RWPE2 (cell line): Measurements from ENCODE around the gene PDE4D.

Experiments used
- ATAC-seq: fragments of 200-7000 bp; cut with Tn5 transposase; 3 replicates; pipeline ENCODE4 v1.9.1; 2021; ENCODE audit warnings: low read depth
- DNase-seq: peaks from one replicate; pipeline ENCODE4 v3.0.0-alpha.2; 2020; ENCODE audit warnings: low spot score
- H3K27ac ChIP-seq: fragments of 450-650 bp; 2 replicates; pipeline ENCODE4 v1.5.1; 2017; ENCODE audit warnings: mild to moderate bottlenecking; ENCODE audit not compliant: poor library complexity, severe bottlenecking
- H3K27me3 ChIP-seq: fragments of 250-450 bp; sonication (Bioruptor Pico); 2 replicates; pipeline ENCODE4 v1.5.1; 2021; ENCODE audit warnings: mild to moderate bottlenecking, moderate library complexity; ENCODE audit not compliant: insufficient read depth, poor library complexity, severe bottlenecking
- H3K36me3 ChIP-seq: fragments of 250-450 bp; sonication (Bioruptor Pico); 2 replicates; pipeline ENCODE4 v1.5.1; 2020; ENCODE audit warnings: low read depth, mild to moderate bottlenecking, moderate library complexity
- H3K4me1 ChIP-seq: fragments of 250-450 bp; sonication (Bioruptor Pico); 2 replicates; pipeline ENCODE4 v1.5.1; 2021; ENCODE audit warnings: mild to moderate bottlenecking, moderate library complexity; ENCODE audit not compliant: insufficient read depth, poor library complexity, severe bottlenecking
- H3K4me3 ChIP-seq: fragments of 250-450 bp; sonication (Bioruptor Pico); 2 replicates; pipeline ENCODE4 v1.5.1; 2021; ENCODE audit warnings: mild to moderate bottlenecking, moderate library complexity; ENCODE audit not compliant: severe bottlenecking
- H3K9me3 ChIP-seq: fragments of 250-450 bp; sonication (Bioruptor Pico); 2 replicates; pipeline ENCODE4 v1.5.1; 2021; ENCODE audit warnings: mild to moderate bottlenecking, moderate library complexity; ENCODE audit not compliant: severe bottlenecking
- CTCF ChIP-seq: fragments of 450-650 bp; IDR thresholded peaks from one replicate; pipeline ENCODE4 v1.5.1; 2017; ENCODE audit warnings: mild to moderate bottlenecking, moderate library complexity; ENCODE audit not compliant: poor library complexity, severe bottlenecking

PDE4D gene

GRCh38 chr5:59169081-59169767, 724.3 kb downstream of the PDE4D start:
- Histone ChIP-seq H3K27me3 (no peaks in the 10 kb centered on the region), H3K36me3 (no peaks in the 10 kb centered on the region), H3K4me1 (no peaks in the 10 kb centered on the region), H3K27ac (no peak overlapping the region), H3K9me3 (no peaks in the 10 kb centered on the region), H3K4me3 (no peak overlapping the region)
- DNase-seq, result no peak
- no peak for ATAC-seq
- TF ChIP-seq CTCF, result no peak

DNA sequence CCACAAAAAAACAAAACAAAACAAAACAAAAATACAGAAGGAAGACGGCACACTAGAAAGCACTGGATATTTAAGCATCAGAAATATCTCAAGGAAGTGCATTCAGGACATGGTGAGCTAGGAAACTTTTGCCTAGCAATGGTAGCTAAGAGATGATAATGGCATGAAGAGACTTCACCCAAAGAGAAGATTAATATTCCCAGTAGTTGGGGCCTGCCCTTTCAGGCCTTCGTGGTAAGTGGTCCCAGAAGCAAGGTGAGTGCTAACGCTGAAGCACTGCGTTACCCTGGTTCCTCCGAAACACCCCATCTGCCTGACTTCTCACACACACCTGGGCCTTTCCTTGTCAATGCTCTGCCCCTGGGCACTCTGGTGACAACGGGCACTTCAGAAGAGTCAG, 725.5 kb downstream of the PDE4D start:
- no peak for ATAC-seq
- no peak for TF ChIP-seq CTCF
- no peak overlapping the region for H3K27ac ChIP-seq
- H3K4me3 ChIP-seq, result no peak overlapping the region
- no peak for DNase-seq
- no peaks in the 10 kb centered on the region for H3K27me3 ChIP-seq
- no peaks in the 10 kb centered on the region for H3K9me3 ChIP-seq
- no peaks in the 10 kb centered on the region for H3K36me3 ChIP-seq
- no peaks in the 10 kb centered on the region for H3K4me1 ChIP-seq

DNA sequence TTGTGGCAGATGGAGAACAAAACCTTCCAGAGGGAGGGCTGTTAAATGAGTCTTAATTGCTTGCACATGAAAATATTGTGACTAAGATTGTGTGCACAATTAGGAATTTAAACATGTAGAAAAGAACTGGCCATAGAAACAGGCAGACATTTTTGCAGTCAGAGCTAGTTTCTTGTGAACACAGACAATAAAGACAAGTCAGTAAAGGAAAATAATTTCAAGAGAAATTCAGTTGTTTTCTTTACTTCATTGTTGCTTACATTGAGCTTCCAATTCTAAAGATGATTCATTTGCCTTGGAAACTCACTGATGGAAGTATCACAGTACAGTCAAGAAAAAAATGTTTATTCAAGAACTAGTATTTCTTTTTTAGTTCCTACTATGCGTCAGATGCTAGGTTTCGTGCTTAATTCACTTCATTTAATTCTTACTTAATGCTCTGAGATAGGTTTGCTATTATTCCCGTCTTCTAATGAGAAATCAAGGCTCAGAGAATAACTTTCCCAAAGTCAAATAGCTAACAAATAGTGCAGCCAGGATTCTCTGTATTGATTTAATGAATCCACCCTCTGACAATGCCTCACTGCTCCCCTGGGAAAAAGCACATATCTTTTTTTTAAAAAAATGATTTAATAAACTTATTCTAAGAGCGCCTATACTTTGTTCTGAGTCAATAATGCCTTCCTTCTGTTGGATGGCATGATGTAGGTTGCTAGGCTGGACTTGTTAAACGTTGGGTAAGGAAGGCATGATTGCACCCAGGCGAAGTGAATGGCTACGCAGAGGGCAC, 729.3 kb downstream of the PDE4D start:
- no peak for TF ChIP-seq CTCF
- DNase-seq, result no peak
- Histone ChIP-seq H3K27me3 (no peaks in the 10 kb centered on the region), H3K36me3 (no peaks in the 10 kb centered on the region), H3K4me1 (no peaks in the 10 kb centered on the region), H3K27ac (no peak overlapping the region), H3K9me3 (no peaks in the 10 kb centered on the region), H3K4me3 (no peak overlapping the region)
- no peak for ATAC-seq

DNA sequence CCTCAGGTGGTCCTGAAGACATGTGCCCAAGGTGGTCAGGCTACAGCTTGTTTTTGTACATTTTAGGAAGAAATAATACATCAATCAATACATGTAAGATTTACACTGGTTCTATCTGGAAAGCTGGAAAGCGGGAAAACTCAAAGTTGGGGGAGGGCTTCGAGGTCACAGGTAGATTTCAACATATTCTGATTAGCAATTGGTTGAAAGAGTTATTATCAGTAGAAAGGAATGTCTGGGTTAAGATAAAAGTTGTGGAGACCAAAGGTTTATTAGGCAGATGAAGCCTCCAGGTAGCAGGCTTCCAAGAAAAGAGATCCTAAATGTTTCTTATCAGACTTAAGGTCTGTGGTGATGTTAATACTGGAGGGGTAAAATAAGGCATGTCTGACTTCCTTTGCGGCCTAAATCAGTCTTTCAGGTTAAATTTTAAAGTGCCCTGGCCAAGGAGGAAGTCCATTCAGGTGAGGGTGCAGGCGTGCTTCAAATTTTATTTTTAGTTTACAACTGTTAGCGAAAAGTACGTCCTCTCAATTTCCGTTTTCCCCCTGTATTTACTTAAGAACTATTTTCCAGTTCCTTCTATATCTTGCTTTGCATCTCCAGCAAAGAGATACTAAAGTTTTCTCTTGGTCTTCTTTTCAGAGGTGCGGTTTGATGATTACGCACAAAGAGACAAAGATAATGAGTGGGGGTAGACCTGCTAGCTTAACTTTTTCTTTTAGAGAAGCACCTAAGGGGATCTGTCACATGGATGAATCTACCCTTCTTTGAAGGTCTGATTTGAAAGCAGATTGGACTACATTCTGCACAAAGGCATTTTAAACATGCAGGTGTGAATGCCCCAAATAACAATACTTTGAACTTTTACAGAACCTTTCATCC, 732.1 kb downstream of the PDE4D start:
- Histone ChIP-seq H3K4me1 (no peaks in the 10 kb centered on the region), H3K9me3 (no peaks in the 10 kb centered on the region), H3K36me3 (no peaks in the 10 kb centered on the region), H3K27ac (no peak overlapping the region), H3K4me3 (no peak overlapping the region), H3K27me3 (no peaks in the 10 kb centered on the region)
- TF ChIP-seq CTCF, result no peak
- ATAC-seq (no peak), DNase-seq (no peak)
